Activated T-cell treated with anti-CD3 and anti-CD28 coated beads, Interleukin-2, amount 50 U/mL, for 4 hours (primary cell): ENCODE results near the gene PDIK1L. TPM values are rescaled to one million over a fixed set of nuclear protein-coding genes. Genes with fewer than 3 reads are reported as not detected.

Source experiments
- ATAC-seq, 2 donors: fragments of 200-7000 bp; cut with Tn5 transposase; one replicate each; pipeline ENCODE4 v1.10.0; 2021
- DNase-seq: peaks from one replicate; pipeline ENCODE4 v3.0.0-alpha.2; 2020
- H3K27me3 Mint-ChIP-seq: one replicate; pipeline ENCODE4 v1.8.0; 2021; ENCODE audit warnings: low read depth, mixed read lengths
- H3K36me3 Mint-ChIP-seq: one replicate; pipeline ENCODE4 v1.8.0; 2022; ENCODE audit warnings: mixed read lengths; ENCODE audit not compliant: insufficient read depth
- H3K4me1 Mint-ChIP-seq: one replicate; pipeline ENCODE4 v1.8.0; 2021; ENCODE audit warnings: low read depth, mixed read lengths
- H3K4me3 Mint-ChIP-seq: one replicate; pipeline ENCODE4 v1.8.0; 2021; ENCODE audit warnings: mild to moderate bottlenecking, moderate library complexity, mixed read lengths
- H3K9me3 Mint-ChIP-seq: one replicate; pipeline ENCODE4 v1.8.0; 2021; ENCODE audit warnings: mixed read lengths
- total RNA-seq, 3 donors: library from RNA; stranded (reverse); gene quantifications; one replicate each; pipeline ENCODE4 v1.2.1, GENCODE V29; 2021

PDIK1L gene
- total RNA-seq, 3 donors from 2014 or later, result 9.6 to 13.5 (median 12.2) TPM

DNA sequence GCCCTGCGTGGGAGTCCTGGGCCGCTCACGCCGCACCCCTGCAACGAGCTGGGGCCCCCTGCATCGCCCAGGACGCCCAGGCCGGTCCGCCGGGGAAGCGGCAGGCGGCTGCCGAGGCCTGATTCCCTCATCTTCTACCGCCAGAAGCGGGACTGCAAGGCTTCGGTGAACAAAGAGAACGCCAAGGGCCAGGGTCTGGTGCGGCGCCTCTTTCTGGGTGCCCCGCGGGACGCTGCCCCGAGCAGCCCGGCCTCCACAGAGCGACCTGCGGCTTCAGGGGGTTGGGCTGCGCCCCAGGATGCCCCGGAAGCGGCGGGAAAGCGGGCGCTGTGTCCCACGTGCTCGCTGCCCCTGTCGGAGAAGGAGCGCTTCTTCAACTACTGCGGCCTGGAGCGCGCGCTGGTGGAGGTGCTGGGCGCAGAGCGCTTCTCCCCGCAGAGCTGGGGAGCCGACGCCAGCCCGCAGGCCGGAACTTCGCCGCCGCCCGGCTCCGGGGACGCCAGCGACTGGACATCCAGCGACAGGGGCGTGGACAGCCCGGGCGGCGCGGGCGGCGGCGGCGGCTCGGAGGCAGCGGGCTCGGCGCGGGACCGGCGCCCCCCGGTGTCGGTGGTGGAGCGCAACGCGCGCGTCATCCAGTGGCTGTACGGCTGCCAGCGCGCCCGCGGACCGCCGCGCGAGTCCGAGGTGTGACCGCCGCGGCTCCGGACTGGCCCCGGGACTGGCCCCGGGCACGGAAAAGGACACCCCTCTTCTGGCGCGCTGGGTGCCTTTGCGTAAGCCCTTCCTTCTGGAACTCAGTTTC lies 50.0 kb downstream of the PDIK1L start:
- peak overlapping the region; percentile 65 for H3K4me3 Mint-ChIP-seq
- H3K4me1 Mint-ChIP-seq, result peaks cover 9% of the 10 kb centered on the region
- no peaks in the 10 kb centered on the region for H3K36me3 Mint-ChIP-seq
- ATAC-seq (peak; percentile 69 to 75), DNase-seq (peak; percentile 26)
- H3K27me3 Mint-ChIP-seq, result peaks cover 41% of the 10 kb centered on the region
- no peaks in the 10 kb centered on the region for H3K9me3 Mint-ChIP-seq

DNA sequence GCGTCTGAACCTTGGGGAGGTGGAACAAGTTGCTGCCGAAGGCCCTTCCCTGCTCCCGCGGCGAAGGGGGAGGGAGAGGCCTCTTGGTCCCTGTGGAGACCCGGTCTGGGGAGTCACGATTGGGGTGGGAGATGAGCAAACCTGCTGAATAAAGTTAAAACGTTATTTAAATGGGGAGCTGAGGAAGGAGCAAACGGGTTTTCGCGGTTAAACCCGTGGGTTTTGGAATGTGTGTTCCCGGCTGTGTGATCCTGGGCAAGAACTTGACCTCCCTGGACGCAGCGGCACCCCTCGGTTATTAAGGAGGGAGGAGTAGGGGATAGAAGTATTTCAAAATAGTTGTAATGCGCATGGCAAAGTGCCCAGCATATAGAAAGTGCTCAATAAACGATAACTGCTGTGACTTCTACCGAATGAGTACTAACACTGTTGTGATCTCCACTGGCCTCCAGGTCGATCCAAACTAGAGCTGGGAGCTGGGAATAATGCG lies 50.6 kb downstream of the PDIK1L start:
- Mint-ChIP-seq H3K4me3 (peak overlapping the region; percentile 65), H3K36me3 (no peaks in the 10 kb centered on the region), H3K4me1 (peaks cover 6% of the 10 kb centered on the region), H3K9me3 (no peaks in the 10 kb centered on the region), H3K27me3 (peaks cover 39% of the 10 kb centered on the region)
- DNase-seq, result no peak
- ATAC-seq, result no peak

DNA sequence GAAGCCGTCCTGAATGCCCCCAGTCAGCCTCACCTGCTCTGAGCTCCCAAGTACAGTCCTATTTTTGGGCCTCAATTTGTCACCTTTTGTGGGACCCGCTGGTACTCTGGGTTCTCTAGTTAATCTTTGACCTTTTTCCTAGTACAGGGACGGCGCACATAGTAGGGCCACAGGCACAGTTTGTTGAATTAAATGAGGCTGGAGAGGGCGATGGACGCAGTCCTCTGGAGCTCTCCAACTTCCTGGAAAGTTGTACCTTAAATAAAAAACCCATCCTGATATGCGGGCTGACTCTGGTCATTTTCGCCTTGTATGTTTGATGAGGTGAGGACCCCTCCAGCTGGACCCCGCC lies 52.0 kb downstream of the PDIK1L start:
- ATAC-seq (no peak), DNase-seq (no peak)
- H3K4me1 Mint-ChIP-seq, result peaks cover 6% of the 10 kb centered on the region
- peaks cover 30% of the 10 kb centered on the region for H3K27me3 Mint-ChIP-seq
- no peaks in the 10 kb centered on the region for H3K9me3 Mint-ChIP-seq
- peak overlapping the region; percentile 13 for H3K4me3 Mint-ChIP-seq
- H3K36me3 Mint-ChIP-seq, result no peaks in the 10 kb centered on the region

DNA sequence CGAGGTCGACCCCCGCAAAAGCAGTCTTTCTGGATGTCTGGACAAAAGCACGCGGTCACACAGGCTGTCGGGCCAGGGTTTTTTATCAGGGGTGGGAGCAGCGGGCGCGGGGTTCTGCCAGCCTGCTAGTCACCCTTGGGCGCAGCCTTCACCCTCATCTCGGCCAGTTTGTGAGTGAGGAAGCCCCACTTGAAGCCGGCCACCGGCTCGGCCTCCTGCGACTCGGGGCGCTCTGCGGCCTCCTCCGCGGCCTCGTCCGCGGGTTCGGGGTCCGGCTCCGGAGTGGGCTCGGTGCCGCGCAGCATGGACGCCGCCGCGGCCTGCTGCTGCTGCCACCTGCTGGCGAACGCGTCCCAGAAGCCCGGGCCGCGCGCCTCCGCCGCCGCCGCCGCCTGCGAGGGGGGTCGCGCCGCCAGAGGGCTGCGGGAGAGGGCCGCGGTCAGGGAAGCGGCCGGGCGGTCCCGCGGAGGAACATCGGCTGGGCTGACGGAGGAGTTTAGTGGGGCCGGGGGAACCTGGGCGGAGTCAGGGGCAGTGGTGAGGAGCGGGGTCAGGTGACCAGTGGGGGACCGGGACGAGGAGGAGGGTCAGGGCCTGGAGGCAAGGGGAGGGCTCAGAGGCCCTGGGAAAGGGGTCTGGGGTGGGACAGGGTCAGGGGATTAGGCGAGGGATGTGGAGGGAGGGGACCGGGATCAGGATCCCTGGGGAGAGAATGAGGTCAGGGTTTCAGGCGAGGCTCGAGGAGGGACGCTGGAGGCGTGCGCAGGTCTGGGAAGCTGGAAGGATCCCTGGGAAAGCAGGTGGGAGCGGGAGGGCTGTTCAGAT lies 52.6 kb downstream of the PDIK1L start:
- H3K4me3 Mint-ChIP-seq, result peak overlapping the region; percentile 50
- H3K27me3 Mint-ChIP-seq, result peaks cover 27% of the 10 kb centered on the region
- ATAC-seq (peak; percentile 72 to 76), DNase-seq (peak; percentile 48)
- no peaks in the 10 kb centered on the region for H3K9me3 Mint-ChIP-seq
- H3K36me3 Mint-ChIP-seq, result no peaks in the 10 kb centered on the region
- peaks cover 8% of the 10 kb centered on the region for H3K4me1 Mint-ChIP-seq

DNA sequence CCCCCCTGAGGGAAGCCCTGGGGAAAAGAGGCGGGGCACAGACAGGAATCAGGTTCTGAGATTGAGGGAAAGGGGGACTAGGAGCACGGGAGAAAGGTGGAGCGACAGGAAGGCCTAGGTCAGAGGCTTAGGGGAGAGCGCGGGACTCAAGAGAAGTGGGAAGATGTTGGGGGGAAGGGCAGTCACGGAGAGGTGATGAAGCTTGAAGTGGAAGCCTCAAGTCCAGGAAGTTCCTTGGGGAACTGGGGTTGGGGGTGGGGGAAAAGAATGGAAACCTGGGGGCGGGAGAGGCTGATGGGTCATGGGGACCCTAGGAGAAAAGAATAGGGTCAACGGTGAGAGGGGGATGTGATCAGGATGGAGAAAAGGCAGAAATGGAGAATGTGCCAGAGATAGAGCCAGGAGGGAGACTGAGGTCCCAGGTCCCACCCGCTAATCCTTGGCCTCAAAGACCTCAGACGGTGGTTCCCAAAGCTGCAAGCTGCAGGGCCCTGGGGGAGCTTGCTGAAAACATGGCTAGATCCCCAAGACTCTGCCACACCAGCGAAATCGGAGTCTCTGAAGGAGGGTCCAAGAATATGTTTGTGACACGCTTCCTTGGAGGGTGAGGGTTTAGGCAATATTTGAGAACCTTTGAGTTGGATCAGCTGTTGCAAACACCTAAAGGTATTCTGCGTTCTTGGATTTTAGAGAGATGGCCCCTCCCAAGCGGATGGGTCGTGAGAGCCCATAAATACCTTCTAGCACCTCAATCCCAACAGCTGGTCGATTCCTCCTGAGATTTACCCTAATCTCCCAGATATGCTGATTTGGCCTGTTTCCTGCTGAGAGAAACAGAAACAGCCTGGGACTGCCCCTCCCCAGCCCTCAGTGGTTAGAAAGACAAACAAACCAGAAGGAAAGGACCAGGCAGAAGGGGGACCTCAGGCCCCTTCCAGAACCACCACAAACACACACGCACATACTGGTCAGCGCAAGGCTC lies 53.5 kb downstream of the PDIK1L start:
- Mint-ChIP-seq H3K27me3 (peaks cover 21% of the 10 kb centered on the region), H3K4me3 (peak overlapping the region; percentile 50)

DNA sequence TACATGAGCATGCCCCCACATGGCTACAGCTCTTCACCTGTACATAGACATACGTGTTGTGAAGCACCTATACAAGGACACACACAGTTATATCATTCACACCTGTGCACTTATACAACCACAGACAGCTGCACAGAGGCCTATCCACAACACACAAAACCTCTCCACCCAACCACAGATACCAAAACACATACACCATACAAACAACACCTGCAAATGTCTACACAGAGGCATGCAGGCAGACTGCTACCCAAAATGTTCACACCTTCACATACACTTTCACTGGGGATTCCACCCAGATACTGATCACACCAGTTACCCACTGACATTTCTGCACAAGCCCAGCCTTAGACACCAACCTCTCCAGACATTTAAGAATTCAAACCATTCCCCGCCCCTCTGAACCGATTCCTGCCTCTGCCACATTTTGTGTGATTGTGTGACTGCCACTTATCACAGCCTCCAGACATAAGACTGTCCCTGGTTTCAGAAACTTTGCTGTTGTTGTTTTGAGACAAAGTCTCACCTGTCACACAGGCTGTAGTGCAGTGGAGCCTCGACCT lies 55.2 kb downstream of the PDIK1L start:
- H3K36me3 Mint-ChIP-seq, result no peaks in the 10 kb centered on the region
- H3K4me3 Mint-ChIP-seq, result no peak overlapping the region
- peaks cover 16% of the 10 kb centered on the region for H3K27me3 Mint-ChIP-seq
- no peaks in the 10 kb centered on the region for H3K9me3 Mint-ChIP-seq
- ATAC-seq (no peak), DNase-seq (no peak)
- H3K4me1 Mint-ChIP-seq, result peaks cover 20% of the 10 kb centered on the region

More for the DNA sequence above, 53.5 kb downstream of the PDIK1L start:
- no peaks in the 10 kb centered on the region for H3K36me3 Mint-ChIP-seq
- H3K9me3 Mint-ChIP-seq, result no peaks in the 10 kb centered on the region
- H3K4me1 Mint-ChIP-seq, result peaks cover 10% of the 10 kb centered on the region
- DNase-seq, result no peak
- no peak for ATAC-seq

DNA sequence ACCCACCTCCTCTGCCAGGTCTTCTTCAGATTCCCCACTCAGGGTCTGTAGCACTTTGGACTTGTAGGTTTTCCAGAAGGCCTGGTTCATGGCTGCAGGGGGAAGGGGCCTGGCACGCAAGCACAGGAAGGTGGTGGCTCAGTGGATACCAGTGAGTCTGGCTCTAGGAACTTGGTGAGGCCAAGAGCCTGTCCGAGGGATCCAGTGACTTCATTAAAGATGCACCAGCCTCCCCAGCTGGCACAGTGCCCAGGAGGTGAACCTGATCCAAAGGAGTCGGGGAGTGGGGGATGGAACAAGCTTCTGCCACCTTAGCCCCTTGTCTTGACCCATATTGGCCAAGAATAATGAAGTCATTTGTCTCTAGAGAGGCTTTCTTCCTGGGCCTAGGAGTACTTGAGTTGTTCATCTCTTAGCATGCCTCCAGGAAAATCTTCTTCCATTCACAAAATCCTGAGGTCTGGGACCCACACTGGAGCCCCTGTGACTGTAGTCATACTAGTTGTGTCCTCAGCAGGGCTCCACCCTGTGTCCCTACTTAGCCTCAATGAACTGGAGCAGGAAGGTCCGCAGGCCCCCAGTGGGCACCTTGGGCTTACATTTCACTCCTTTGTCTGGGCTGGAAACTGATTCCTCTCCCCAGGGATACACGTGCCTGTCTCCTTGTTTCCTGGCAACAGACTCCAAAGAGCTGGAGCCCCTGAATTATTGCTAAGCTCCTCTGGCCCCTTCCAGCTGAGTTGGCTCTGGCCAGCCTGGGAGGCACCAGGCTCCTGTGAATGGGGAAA lies 57.0 kb downstream of the PDIK1L start, which contains the start of gene C1orf232:
Gene C1orf232 (minus strand): TSS at position 554 of the 788 bp plus-strand sequence. CDS start 464 bp downstream, at position 90.
- H3K4me1 Mint-ChIP-seq, result peaks cover 15% of the 10 kb centered on the region
- no peak for ATAC-seq
- peaks cover 3% of the 10 kb centered on the region for H3K27me3 Mint-ChIP-seq
- H3K4me3 Mint-ChIP-seq, result peak within 1 kb of the TSS; percentile 93
- no peaks in the 10 kb centered on the region for H3K9me3 Mint-ChIP-seq
- DNase-seq, result no peak
- H3K36me3 Mint-ChIP-seq, result no peaks in the 10 kb centered on the region

DNA sequence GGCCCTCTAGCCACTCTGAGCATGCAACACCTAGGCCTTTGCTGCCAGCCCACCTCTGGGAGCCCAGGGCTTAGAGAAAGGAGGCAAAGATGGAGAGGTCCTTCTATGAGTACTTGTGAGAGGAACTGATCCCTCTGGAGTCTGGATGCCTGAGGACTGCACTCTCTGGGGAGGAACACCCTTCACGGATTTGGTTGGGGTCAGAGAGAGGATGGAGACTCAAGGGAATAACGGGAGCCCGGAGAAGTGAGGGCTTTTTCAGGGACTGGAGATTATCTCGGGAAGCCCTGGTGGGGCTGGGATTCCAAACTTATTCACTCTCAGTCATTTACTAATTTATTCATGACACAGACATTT lies 57.6 kb downstream of the PDIK1L start:
- Mint-ChIP-seq H3K36me3 (no peaks in the 10 kb centered on the region), H3K27me3 (no peaks in the 10 kb centered on the region), H3K4me3 (peak overlapping the region; percentile 93), H3K9me3 (no peaks in the 10 kb centered on the region), H3K4me1 (peaks cover 14% of the 10 kb centered on the region)
- ATAC-seq (no peak), DNase-seq (no peak)

DNA sequence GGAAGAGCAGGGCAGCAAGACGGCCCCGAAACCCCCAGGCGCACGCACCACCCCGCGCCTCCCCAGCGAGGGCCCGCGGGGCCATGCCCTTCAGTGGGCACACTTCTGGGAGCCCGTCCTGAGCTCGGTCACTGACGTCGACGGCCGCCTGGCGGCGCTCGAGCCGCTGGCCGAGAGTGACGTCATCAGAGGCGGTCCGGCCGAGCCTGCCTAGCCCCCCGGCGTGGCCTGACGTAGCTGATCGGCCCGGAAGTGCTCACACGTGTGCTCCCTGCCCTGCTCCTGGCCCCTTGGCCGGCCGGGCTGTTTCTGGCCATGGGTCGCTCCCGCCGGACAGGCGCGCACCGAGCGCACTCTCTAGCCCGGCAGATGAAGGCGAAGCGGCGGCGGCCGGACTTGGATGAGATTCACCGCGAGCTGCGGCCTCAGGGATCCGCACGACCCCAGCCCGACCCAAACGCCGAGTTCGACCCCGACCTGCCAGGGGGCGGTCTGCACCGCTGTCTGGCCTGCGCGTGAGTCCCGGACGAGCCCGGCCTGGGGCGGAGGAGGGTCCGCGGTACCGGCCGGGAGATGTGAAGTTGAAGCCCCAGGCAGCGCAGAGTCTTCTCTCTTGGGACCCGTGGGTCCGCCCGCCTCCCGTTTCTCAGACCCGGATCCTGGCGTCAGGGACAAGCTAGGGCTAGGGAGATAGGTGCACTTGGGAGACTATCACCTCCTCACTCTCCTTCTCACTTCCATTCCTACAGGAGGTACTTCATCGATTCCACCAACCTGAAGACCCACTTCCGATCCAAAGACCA lies 58.2 kb downstream of the PDIK1L start, which contains the start of gene ZNF593:
Gene ZNF593 (plus strand): TSS at position 240 of the 803 bp plus-strand sequence. CDS start 76 bp downstream, at position 316.
- Mint-ChIP-seq H3K36me3 (no peaks in the 10 kb centered on the region), H3K4me1 (peaks cover 14% of the 10 kb centered on the region), H3K9me3 (no peaks in the 10 kb centered on the region), H3K4me3 (peak within 1 kb of the TSS; percentile 93), H3K27me3 (no peaks in the 10 kb centered on the region)
- DNase-seq (peak; percentile 86), ATAC-seq (peak; percentile 92 to 93)

DNA sequence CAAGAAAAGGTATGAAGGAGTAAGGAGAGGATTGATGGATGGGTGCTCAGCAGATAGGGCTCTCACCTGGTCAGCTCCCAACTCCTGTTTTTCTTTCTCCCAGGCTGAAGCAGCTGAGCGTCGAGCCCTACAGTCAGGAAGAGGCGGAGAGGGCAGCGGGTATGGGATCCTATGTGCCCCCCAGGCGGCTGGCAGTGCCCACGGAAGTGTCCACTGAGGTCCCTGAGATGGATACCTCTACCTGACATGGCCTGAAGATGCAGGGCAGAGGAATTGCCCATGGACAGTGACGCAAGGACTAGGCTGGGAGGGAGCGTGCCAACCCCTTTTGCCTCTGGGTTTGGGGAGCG lies 58.8 kb downstream of the PDIK1L start:
- no peak for ATAC-seq
- H3K4me3 Mint-ChIP-seq, result peak overlapping the region; percentile 93
- H3K4me1 Mint-ChIP-seq, result peaks cover 14% of the 10 kb centered on the region
- no peaks in the 10 kb centered on the region for H3K27me3 Mint-ChIP-seq
- no peaks in the 10 kb centered on the region for H3K9me3 Mint-ChIP-seq
- no peaks in the 10 kb centered on the region for H3K36me3 Mint-ChIP-seq
- DNase-seq, result no peak

DNA sequence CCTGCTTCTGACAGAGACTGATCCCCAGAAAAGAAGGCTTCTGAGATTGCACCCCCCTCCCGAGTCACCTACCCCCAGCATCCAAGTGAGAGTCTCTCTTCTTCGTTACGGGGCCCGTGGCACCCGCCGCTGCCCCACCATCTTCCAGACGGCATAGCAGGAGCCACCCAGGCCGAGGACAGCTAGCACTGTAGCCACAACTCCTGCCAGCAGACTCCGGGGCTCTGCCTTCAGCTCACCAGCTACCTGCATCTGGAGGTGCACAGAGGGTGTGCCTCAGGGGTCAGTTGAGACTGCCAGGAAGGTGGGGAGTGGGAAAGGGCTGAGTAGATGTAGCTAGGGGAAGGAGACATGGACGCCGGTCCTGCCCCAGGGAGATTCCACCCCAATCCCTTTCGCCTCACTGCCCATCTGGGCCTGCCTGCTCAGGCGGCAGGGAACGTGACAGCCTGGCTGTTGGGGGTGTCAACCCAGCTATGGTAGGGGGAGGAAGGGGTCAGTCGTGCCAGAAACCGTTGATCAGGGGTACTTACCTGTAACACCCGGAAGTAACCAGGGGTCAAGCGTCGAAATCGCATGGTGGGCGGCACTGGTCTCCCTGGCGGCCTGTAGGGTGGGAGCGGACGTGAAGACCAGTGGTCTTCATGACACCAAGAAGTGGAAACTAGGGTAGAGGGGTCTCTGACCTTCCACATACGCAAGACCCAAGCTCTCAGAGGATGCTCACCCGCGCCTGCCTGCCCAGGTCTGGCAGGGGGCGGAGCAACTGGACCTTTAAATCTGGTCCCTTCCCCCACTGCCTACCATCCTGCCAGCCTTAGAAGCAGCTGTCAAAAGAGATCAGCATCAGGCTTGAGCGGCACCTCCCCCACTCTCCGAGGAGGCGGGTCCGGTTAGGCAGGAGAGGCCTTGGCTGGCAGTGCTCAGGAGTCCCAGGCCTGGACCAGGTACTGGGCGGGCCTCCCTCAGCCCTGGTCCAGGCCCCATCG lies 59.8 kb downstream of the PDIK1L start, which contains the start of gene ZNF593OS:
Gene ZNF593OS (minus strand): TSS at position 749 of the 989 bp plus-strand sequence. CDS start 171 bp downstream, at position 578.
- ATAC-seq (no peak), DNase-seq (no peak)
- Mint-ChIP-seq H3K4me3 (peak within 1 kb of the TSS; percentile 93), H3K36me3 (no peaks in the 10 kb centered on the region), H3K9me3 (no peaks in the 10 kb centered on the region), H3K27me3 (no peaks in the 10 kb centered on the region), H3K4me1 (peaks cover 14% of the 10 kb centered on the region)
